Nephron progenitor cell (in vitro differentiated cells): ENCODE measurements around the gene SNX30.

ENCODE experiments used
- DNase-seq: peaks from one replicate; pipeline ENCODE4 v3.0.0; 2021
- H3K27ac Mint-ChIP-seq: 2 replicates; pipeline ENCODE4 v1.8.0; 2021; ENCODE audit warnings: mild to moderate bottlenecking, moderate library complexity, mixed read lengths
- H3K27me3 Mint-ChIP-seq: 2 replicates; pipeline ENCODE4 v1.8.0; 2021; ENCODE audit warnings: mild to moderate bottlenecking, low read depth, mixed read lengths; ENCODE audit not compliant: poor library complexity
- H3K36me3 Mint-ChIP-seq: 2 replicates; pipeline ENCODE4 v1.8.0; 2021; ENCODE audit warnings: low read depth, mixed read lengths
- H3K4me1 Mint-ChIP-seq: 2 replicates; pipeline ENCODE4 v1.8.0; 2021; ENCODE audit warnings: mixed read lengths
- H3K4me3 Mint-ChIP-seq: 2 replicates; pipeline ENCODE4 v1.8.0; 2021; ENCODE audit warnings: mild to moderate bottlenecking, moderate library complexity, mixed read lengths
- H3K9me3 Mint-ChIP-seq: 2 replicates; pipeline ENCODE4 v1.8.0; 2021; ENCODE audit warnings: mild to moderate bottlenecking, moderate library complexity, mixed read lengths
- TF ChIP-seq, protein P1 (sequence below): fragments of 200-600 bp; sonication (generic); IDR thresholded peaks from 2 replicates; pipeline ENCODE4 v1.5.0; 2021; ENCODE audit warnings: antibody characterized with exemption

The SNX30 gene, protein sequence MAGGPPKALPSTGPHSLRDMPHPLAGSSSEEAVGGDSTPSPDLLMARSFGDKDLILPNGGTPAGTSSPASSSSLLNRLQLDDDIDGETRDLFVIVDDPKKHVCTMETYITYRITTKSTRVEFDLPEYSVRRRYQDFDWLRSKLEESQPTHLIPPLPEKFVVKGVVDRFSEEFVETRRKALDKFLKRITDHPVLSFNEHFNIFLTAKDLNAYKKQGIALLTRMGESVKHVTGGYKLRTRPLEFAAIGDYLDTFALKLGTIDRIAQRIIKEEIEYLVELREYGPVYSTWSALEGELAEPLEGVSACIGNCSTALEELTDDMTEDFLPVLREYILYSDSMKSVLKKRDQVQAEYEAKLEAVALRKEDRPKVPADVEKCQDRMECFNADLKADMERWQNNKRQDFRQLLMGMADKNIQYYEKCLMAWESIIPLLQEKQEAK

DNA sequence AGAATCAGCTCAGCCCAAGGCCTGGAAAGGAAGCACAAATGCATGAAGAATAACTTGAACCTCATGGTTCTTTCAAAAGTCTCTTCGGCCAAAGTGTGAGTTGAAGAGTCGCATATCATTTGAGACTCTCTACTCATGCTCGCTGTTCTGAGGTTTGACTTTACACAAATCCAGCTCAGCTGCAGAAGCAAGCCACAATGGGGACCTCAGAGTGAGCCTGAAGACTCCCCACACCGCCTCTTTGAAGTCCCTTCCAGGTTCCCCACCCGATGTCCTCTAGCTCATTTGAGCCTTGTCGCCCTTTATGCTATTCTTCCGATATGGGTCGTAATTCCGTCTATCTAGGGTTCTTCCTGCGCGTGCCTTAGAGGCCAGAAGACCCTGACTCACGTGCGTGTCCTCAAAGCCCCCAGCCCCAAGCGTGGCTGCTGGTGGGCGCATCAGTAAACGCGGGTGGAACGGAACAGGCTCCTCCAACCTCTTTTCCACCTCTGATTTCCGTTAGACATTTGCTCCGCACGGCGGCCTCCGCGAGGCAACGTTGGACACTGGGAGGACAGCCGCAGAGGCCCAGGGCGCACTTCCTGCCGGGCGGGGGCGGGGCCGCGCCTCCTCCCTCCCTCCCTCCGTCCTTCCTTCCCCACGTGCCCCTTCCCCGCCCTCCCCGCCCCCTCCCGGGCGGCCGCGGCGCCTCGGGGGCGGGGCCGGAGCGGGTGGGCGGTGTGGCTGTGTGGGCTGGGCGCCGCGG is at the start of gene SNX30:
SNX30 (plus strand) TSS at position 745 of the 748 bp plus-strand sequence. CDS start 242 bp downstream, outside the sequence.
- peaks cover 9% of the 10 kb centered on the region for H3K27me3 Mint-ChIP-seq
- H3K27ac Mint-ChIP-seq: peak within 1 kb of the TSS; percentile 94
- DNase-seq: peak; percentile 91
- H3K36me3 Mint-ChIP-seq: no peaks in the 10 kb centered on the region
- TF ChIP-seq, protein P1, sequence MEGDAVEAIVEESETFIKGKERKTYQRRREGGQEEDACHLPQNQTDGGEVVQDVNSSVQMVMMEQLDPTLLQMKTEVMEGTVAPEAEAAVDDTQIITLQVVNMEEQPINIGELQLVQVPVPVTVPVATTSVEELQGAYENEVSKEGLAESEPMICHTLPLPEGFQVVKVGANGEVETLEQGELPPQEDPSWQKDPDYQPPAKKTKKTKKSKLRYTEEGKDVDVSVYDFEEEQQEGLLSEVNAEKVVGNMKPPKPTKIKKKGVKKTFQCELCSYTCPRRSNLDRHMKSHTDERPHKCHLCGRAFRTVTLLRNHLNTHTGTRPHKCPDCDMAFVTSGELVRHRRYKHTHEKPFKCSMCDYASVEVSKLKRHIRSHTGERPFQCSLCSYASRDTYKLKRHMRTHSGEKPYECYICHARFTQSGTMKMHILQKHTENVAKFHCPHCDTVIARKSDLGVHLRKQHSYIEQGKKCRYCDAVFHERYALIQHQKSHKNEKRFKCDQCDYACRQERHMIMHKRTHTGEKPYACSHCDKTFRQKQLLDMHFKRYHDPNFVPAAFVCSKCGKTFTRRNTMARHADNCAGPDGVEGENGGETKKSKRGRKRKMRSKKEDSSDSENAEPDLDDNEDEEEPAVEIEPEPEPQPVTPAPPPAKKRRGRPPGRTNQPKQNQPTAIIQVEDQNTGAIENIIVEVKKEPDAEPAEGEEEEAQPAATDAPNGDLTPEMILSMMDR: no peak
- H3K9me3 Mint-ChIP-seq: no peaks in the 10 kb centered on the region
- peak within 1 kb of the TSS; percentile 93 for H3K4me3 Mint-ChIP-seq
- H3K4me1 Mint-ChIP-seq: peaks cover 45% of the 10 kb centered on the region

DNA sequence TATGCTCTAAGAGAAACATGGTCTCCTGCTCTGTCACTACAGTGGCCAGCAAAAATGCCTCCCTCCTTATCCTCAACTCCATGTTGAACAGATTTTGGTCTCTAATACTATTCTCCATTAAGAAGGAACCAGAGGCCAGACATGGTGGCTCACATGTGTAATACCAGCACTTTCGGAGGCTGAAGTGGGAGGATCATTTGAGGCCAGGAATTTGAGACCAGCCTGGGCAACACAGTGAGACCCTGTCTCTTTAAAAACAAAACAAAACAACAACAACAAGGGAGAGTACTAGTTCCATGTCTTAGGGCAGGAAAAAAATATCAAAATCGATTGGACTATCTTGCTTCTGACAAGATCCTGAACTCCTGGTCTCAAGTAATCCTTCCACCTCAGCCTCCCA is 47.3 kb upstream of the SNX30 start:
- Mint-ChIP-seq H3K27me3 (no peaks in the 10 kb centered on the region), H3K36me3 (peaks cover 20% of the 10 kb centered on the region), H3K9me3 (no peaks in the 10 kb centered on the region), H3K4me3 (no peak overlapping the region), H3K27ac (no peak overlapping the region), H3K4me1 (no peaks in the 10 kb centered on the region)
- TF ChIP-seq, protein P1: no peak
- DNase-seq: no peak

DNA sequence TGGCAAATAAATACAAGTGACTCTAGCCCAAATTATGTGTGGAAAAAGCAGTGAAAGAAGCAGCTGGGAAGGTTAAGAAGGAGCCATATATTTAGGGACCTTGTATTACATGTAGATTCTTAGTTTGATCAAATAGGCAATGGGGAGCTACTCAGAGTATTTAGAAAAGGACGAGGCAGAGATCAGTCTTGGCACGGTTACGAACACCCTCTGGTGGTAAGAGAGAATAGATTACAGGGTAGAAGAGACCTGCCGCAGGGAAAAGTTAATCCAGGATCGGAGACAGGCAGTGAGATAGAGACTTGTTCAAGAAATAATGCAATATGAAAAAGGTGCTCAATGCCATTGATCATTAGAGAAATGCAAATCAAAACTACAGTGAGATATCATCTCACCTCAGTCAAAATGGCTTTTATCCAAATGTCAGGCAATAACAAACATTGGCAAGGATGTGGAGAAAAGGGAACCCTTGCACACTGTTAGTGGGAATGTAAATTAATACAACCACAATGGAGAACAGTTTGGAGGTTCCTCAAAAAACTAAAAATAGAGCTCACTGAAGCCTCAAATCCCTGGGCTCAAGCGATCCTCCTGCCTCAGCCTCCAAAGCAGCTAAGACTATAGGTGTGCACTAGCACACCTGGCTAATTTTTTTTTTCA is 44.7 kb upstream of the SNX30 start:
- Mint-ChIP-seq H3K4me3 (no peak overlapping the region), H3K36me3 (peaks cover 17% of the 10 kb centered on the region), H3K27me3 (no peaks in the 10 kb centered on the region), H3K9me3 (no peaks in the 10 kb centered on the region), H3K27ac (no peak overlapping the region), H3K4me1 (no peaks in the 10 kb centered on the region)
- peak; percentile 8 for DNase-seq
- TF ChIP-seq, protein P1: peak; percentile 41

DNA sequence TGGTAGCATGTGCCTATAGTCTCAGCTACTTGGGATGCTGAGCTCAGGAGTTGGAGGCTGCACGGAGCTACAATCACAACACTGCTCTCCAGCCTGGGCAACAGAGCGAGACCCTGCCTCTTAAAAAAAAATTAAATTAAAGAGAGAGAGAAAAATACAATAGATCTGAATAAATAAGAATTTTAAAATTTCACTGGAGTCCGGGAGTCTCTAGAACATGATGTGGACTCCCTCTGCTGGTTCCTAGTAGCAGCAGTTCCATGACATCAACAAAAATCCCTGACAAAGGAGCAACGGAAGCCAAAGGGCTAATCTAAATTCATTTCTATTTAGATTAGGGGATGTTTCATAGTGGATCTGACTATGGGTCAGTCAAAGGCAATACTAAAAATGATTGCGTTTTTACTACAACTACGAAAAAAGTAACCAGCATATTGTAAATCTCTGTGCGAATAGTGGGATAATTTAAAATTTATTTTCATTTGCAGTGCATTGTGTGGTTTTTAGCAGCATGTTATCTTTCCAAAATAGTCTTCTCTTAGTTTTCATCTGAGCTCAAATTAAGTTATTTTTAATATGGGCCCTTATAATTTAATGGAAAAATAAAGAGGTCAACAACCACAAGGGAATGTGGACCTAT is 39.4 kb upstream of the SNX30 start:
- Mint-ChIP-seq H3K36me3 (peaks cover 48% of the 10 kb centered on the region), H3K9me3 (peaks cover 22% of the 10 kb centered on the region), H3K27ac (no peak overlapping the region), H3K4me1 (no peaks in the 10 kb centered on the region), H3K4me3 (no peak overlapping the region), H3K27me3 (no peaks in the 10 kb centered on the region)
- no peak for DNase-seq
- TF ChIP-seq, protein P1: peak; percentile 26

DNA sequence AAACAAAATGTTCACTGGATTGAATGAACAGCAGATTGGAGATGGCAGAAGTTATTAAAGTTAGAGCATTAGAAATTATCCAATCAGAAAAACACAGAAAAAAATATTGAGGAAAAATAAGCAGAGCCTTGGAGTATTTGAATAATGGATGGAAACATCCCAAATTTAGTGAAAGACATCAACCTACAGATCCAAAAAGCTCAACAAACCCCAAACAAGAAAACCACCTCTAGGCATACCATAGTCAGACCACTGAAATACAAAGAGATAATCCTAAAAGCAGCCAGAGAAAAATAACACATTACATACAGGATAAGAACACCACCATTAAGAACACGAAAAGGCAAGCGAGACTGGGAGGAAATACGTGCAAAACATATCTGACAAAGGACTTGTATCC is 37.9 kb upstream of the SNX30 start:
- DNase-seq: no peak
- H3K9me3 Mint-ChIP-seq: peaks cover 22% of the 10 kb centered on the region
- H3K27ac Mint-ChIP-seq: no peak overlapping the region
- H3K4me3 Mint-ChIP-seq: no peak overlapping the region
- peaks cover 8% of the 10 kb centered on the region for H3K4me1 Mint-ChIP-seq
- H3K27me3 Mint-ChIP-seq: no peaks in the 10 kb centered on the region
- TF ChIP-seq, protein P1: no peak
- peaks cover 47% of the 10 kb centered on the region for H3K36me3 Mint-ChIP-seq
